HUES6 (cell line): Measurements from ENCODE around the gene TNNI3.

Source experiments
- H3K27ac ChIP-seq: 2 replicates; pipeline ENCODE4 v1.7.0; 2013; ENCODE audit warnings: low read depth, mild to moderate bottlenecking, low read length, inconsistent platforms
- H3K27me3 ChIP-seq: 2 replicates; pipeline ENCODE4 v1.6.1; 2013; ENCODE audit warnings: low read length; ENCODE audit not compliant: control insufficient read depth, insufficient read depth
- H3K36me3 ChIP-seq: 2 replicates; pipeline ENCODE4 v1.6.1; 2013; ENCODE audit warnings: low read length; ENCODE audit not compliant: control insufficient read depth, insufficient read depth
- H3K4me1 ChIP-seq: 2 replicates; pipeline ENCODE4 v1.6.1; 2013; ENCODE audit warnings: low read length; ENCODE audit not compliant: control insufficient read depth, insufficient read depth
- H3K4me3 ChIP-seq: 2 replicates; pipeline ENCODE4 v1.5.1; 2013; ENCODE audit warnings: low read depth, low read length
- H3K9ac ChIP-seq: one replicate; pipeline ENCODE4 v1.6.1; 2013; ENCODE audit warnings: mild to moderate bottlenecking, low read length
- H3K9me3 ChIP-seq: 2 replicates; pipeline ENCODE4 v1.6.1; 2013; ENCODE audit warnings: low read depth, low read length; ENCODE audit not compliant: control insufficient read depth, insufficient read depth

Gene TNNI3

GRCh38 chr19:55116859-55117662, 40.5 kb downstream of the TNNI3 start, which contains the start of gene PPP1R12C:
PPP1R12C (minus strand) TSS chr19:55117637; CDS start chr19:55117543, 94 bp downstream.
- H3K36me3 ChIP-seq = peaks cover 3% of the 10 kb centered on the region; the same call in 1 of the 2 replicates
- peak within 1 kb of the TSS; percentile 70 for H3K9ac ChIP-seq
- H3K27ac ChIP-seq = no peak within 1 kb of the TSS
- no peaks in the 10 kb centered on the region for H3K27me3 ChIP-seq
- peak within 1 kb of the TSS; percentile 98 for H3K4me3 ChIP-seq
- H3K4me1 ChIP-seq = peaks cover 24% of the 10 kb centered on the region
- no peaks in the 10 kb centered on the region for H3K9me3 ChIP-seq

- Histone ChIP-seq H3K27ac (no peak overlapping the region), H3K27me3 (no peaks in the 10 kb centered on the region), H3K9me3 (no peaks in the 10 kb centered on the region), H3K4me3 (peak overlapping the region; percentile 98), H3K9ac (peak overlapping the region; percentile 70), H3K4me1 (peaks cover 24% of the 10 kb centered on the region), H3K36me3 (peaks cover 3% of the 10 kb centered on the region; the same call in 1 of the 2 replicates)
Observed at GRCh38 chr19:55116232-55116858, 41.2 kb downstream of the TNNI3 start.

GRCh38 chr19:55115446-55116065, 42.0 kb downstream of the TNNI3 start:
- peak overlapping the region; percentile 98 for H3K4me3 ChIP-seq
- no peaks in the 10 kb centered on the region for H3K9me3 ChIP-seq
- H3K9ac ChIP-seq = peak overlapping the region; percentile 70
- H3K36me3 ChIP-seq = peaks cover 3% of the 10 kb centered on the region; the same call in 1 of the 2 replicates
- no peak overlapping the region for H3K27ac ChIP-seq
- H3K27me3 ChIP-seq = no peaks in the 10 kb centered on the region
- peaks cover 24% of the 10 kb centered on the region for H3K4me1 ChIP-seq

GRCh38 chr19:55114566-55115145, 42.9 kb downstream of the TNNI3 start:
- peaks cover 9% of the 10 kb centered on the region for H3K36me3 ChIP-seq

GRCh38 chr19:55113570-55114039, 43.9 kb downstream of the TNNI3 start:
- Histone ChIP-seq H3K4me3 (no peak overlapping the region), H3K9me3 (no peaks in the 10 kb centered on the region), H3K9ac (peak overlapping the region; percentile 59), H3K4me1 (peaks cover 24% of the 10 kb centered on the region), H3K36me3 (peaks cover 19% of the 10 kb centered on the region), H3K27me3 (no peaks in the 10 kb centered on the region), H3K27ac (peak overlapping the region; percentile 67; the same call in 1 of the 2 replicates)

More at GRCh38 chr19:55114566-55115145, 42.9 kb downstream of the TNNI3 start:
- Histone ChIP-seq H3K4me3 (no peak overlapping the region), H3K9me3 (no peaks in the 10 kb centered on the region), H3K4me1 (peaks cover 24% of the 10 kb centered on the region), H3K27me3 (no peaks in the 10 kb centered on the region), H3K9ac (no peak overlapping the region), H3K27ac (no peak overlapping the region)

- Histone ChIP-seq H3K4me3 (no peak overlapping the region), H3K4me1 (peaks cover 24% of the 10 kb centered on the region), H3K36me3 (peaks cover 19% of the 10 kb centered on the region), H3K27me3 (no peaks in the 10 kb centered on the region), H3K9ac (peak overlapping the region; percentile 59), H3K9me3 (no peaks in the 10 kb centered on the region), H3K27ac (peak overlapping the region; percentile 67; the same call in 1 of the 2 replicates)
Observed at GRCh38 chr19:55112777-55113569, 44.6 kb downstream of the TNNI3 start.

GRCh38 chr19:55112246-55112776, 45.2 kb downstream of the TNNI3 start:
- Histone ChIP-seq H3K9ac (no peak overlapping the region), H3K27me3 (no peaks in the 10 kb centered on the region), H3K4me1 (peaks cover 24% of the 10 kb centered on the region), H3K36me3 (peaks cover 19% of the 10 kb centered on the region), H3K27ac (no peak overlapping the region), H3K4me3 (no peak overlapping the region), H3K9me3 (no peaks in the 10 kb centered on the region)

GRCh38 chr19:55111238-55111831, 46.2 kb downstream of the TNNI3 start:
- Histone ChIP-seq H3K27me3 (no peaks in the 10 kb centered on the region), H3K36me3 (peaks cover 19% of the 10 kb centered on the region), H3K4me1 (peaks cover 21% of the 10 kb centered on the region), H3K4me3 (no peak overlapping the region), H3K9me3 (no peaks in the 10 kb centered on the region), H3K9ac (no peak overlapping the region), H3K27ac (no peak overlapping the region)

GRCh38 chr19:55109527-55110291, 47.8 kb downstream of the TNNI3 start:
- H3K36me3 ChIP-seq = peaks cover 20% of the 10 kb centered on the region
- peaks cover 12% of the 10 kb centered on the region for H3K4me1 ChIP-seq
- H3K9ac ChIP-seq = no peak overlapping the region
- H3K4me3 ChIP-seq = no peak overlapping the region
- H3K9me3 ChIP-seq = no peaks in the 10 kb centered on the region
- H3K27me3 ChIP-seq = no peaks in the 10 kb centered on the region
- no peak overlapping the region for H3K27ac ChIP-seq
